Mesothelial cell of epicardium (in vitro differentiated cells): Measurements from ENCODE around the gene ELMO1. TPM values are rescaled to one million over a fixed set of nuclear protein-coding genes. Genes with fewer than 3 reads are reported as not detected.

ENCODE experiments used
- DNase-seq, 2 experiments: peaks; one replicate each; pipeline ENCODE4 v3.0.0; 2021; ENCODE audit warnings: low spot score in 2 of 2; ENCODE audit not compliant: unreplicated experiment in 2 of 2
- H3K27ac Mint-ChIP-seq: 2 replicates; pipeline ENCODE4 v1.8.0; 2021; ENCODE audit warnings: mixed read lengths
- H3K27me3 Mint-ChIP-seq: 2 replicates; pipeline ENCODE4 v1.8.0; 2021; ENCODE audit warnings: low read depth, mixed read lengths
- H3K36me3 Mint-ChIP-seq: 2 replicates; pipeline ENCODE4 v1.8.0; 2021; ENCODE audit warnings: mixed read lengths
- H3K4me1 Mint-ChIP-seq: 2 replicates; pipeline ENCODE4 v1.8.0; 2021; ENCODE audit warnings: mixed read lengths
- H3K4me3 Mint-ChIP-seq: 2 replicates; pipeline ENCODE4 v1.8.0; 2021; ENCODE audit warnings: mild to moderate bottlenecking, moderate library complexity, mixed read lengths
- H3K9me3 Mint-ChIP-seq: 2 replicates; pipeline ENCODE4 v1.8.0; 2021; ENCODE audit warnings: mixed read lengths
- CTCF ChIP-seq: fragments of 200-600 bp; sonication (generic); IDR thresholded peaks from one replicate; pipeline ENCODE4 v1.5.0; 2021; ENCODE audit warnings: antibody characterized with exemption; ENCODE audit not compliant: unreplicated experiment
- total RNA-seq: library from RNA; stranded (reverse); gene quantifications from 3 replicates; pipeline ENCODE4 v1.2.1, GENCODE V29; 2021

ELMO1 gene
- total RNA-seq, 1 donor from 2014 or later = 9.6 TPM

DNA sequence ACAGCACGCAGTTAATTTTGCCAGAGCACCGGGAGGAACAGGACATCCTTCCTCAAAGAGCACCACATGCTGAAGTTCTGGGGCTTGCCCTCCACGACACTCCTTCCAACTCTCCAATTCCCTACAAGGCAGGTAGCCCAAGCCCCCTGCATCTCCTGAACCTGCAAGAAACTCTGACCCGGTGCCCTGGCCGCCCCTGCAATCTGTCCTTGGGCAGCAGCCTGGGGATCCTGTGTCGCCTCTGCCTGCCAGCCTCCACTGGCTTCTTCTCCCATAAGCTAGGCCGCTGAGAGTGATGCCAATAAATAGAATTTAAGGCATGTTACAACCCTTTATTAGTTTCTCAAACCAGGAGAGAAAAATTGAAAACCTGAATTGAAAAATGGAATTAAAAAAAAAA, 182.8 kb downstream of the ELMO1 start:
- H3K27me3 Mint-ChIP-seq = peaks cover 3% of the 10 kb centered on the region
- no peak overlapping the region for H3K27ac Mint-ChIP-seq
- H3K36me3 Mint-ChIP-seq = no peaks in the 10 kb centered on the region
- no peaks in the 10 kb centered on the region for H3K9me3 Mint-ChIP-seq
- H3K4me1 Mint-ChIP-seq = peaks cover 5% of the 10 kb centered on the region
- no peak for DNase-seq
- no peak for TF ChIP-seq CTCF
- no peak overlapping the region for H3K4me3 Mint-ChIP-seq

DNA sequence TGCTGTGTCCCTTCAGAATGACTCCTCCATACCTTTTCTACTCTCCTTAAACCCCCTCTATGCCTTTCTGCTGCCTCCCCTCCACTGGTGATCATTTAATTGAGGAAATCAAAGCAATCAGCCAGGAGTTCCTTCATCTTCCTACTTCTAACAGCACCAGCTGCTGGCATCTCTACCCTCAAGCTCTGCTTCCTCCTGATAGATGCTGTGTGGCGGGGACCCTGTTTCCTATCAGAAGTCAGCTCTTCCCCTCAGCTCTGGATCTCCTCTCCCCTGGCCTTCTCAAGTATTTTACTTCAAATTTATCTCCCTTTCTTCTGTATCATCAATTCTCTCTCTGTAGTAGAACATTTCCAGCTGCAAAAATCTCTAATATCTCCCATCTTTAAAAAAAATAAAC, 183.7 kb downstream of the ELMO1 start:
- Mint-ChIP-seq H3K9me3 (no peaks in the 10 kb centered on the region), H3K4me1 (peaks cover 5% of the 10 kb centered on the region), H3K4me3 (no peak overlapping the region), H3K27me3 (peaks cover 3% of the 10 kb centered on the region), H3K27ac (no peak overlapping the region), H3K36me3 (no peaks in the 10 kb centered on the region)
- DNase-seq = no peak
- no peak for TF ChIP-seq CTCF

GRCh38 chr7:37262181-37262580, 186.5 kb downstream of the ELMO1 start:
- no peak overlapping the region for H3K27ac Mint-ChIP-seq
- H3K27me3 Mint-ChIP-seq = peaks cover 4% of the 10 kb centered on the region
- no peak for DNase-seq
- H3K4me1 Mint-ChIP-seq = no peaks in the 10 kb centered on the region
- no peak overlapping the region for H3K4me3 Mint-ChIP-seq
- no peaks in the 10 kb centered on the region for H3K9me3 Mint-ChIP-seq
- H3K36me3 Mint-ChIP-seq = no peaks in the 10 kb centered on the region
- TF ChIP-seq CTCF = no peak

DNA sequence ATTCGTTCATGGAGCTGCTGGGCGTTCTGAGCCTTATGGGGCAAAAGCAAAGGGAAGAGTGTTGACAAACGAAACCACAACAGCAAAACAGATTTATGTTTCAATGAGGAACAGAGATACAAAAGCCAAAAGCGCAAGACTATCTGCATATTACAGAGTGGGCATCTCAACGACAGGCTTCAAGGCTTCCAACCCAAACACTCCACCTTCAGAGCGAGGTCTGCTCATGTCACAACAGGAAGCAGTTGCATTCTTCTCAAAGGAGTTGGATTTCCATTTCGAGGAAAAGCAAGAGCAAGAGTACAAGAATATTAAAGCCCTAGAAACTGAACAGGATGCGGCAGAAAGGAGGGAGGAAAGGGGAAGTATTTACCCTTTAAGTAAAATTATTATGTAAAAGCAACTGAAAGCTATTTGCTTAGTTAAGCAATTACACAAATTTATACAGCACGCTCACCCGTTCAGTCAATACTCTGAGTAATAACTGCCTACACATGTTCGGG, 189.3 kb downstream of the ELMO1 start:
- TF ChIP-seq CTCF = no peak
- H3K27ac Mint-ChIP-seq = no peak overlapping the region
- no peaks in the 10 kb centered on the region for H3K4me1 Mint-ChIP-seq
- H3K4me3 Mint-ChIP-seq = no peak overlapping the region
- H3K27me3 Mint-ChIP-seq = peaks cover 2% of the 10 kb centered on the region
- no peaks in the 10 kb centered on the region for H3K36me3 Mint-ChIP-seq
- DNase-seq = no peak
- H3K9me3 Mint-ChIP-seq = no peaks in the 10 kb centered on the region

DNA sequence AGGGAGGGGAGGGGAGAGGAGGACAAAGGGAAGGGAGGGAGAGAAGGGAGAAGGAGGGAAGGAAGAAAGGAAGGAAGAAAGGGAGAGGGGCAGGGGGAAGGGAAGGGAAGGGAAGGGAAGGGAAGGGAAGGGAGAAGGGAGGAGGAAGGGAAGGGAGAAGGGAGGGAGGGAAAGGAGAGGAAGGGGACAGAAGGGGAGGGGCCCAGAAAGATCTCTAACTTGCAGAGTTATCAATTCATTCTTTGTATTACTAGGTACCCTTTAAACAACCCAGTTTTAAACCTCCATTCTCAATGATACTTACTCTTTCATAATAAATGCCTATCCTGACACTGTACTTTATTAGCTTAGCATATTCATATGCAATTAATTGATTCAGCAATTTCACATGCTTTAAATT, 192.0 kb downstream of the ELMO1 start:
- TF ChIP-seq CTCF = no peak
- Mint-ChIP-seq H3K27me3 (peaks cover 2% of the 10 kb centered on the region), H3K4me1 (no peaks in the 10 kb centered on the region), H3K9me3 (peaks cover 6% of the 10 kb centered on the region), H3K36me3 (no peaks in the 10 kb centered on the region), H3K27ac (no peak overlapping the region), H3K4me3 (no peak overlapping the region)
- DNase-seq = no peak
